OCI-M2 (cell line): Measurements from ENCODE around the gene ST8SIA2.

Source experiments
- DNase-seq: peaks from one replicate; lab custom pipeline; 2025; ENCODE audit not compliant: unreplicated experiment; lab: John Stamatoyannopoulos, UW

The ST8SIA2 gene

DNA sequence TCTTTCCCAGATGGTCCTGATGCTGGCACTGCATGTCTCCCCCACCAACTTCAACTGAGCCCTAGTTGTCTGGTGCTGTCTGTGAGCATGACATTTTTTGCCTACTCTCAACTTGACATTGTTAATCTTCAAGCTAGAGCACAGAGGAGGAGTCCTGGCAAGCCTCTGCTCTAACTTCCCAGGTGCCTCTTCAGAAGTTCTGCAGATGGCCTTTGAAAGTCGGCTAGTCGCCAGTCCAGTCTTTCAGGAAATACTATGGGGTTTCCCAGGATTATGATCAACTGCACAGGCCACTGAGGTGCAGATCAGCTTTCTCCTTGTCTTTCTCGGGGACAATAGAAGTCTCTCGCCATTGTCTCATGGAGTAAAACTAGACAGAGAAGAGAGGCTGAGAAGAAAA, 86.7 kb downstream of the ST8SIA2 start:
- no peak for DNase-seq

DNA sequence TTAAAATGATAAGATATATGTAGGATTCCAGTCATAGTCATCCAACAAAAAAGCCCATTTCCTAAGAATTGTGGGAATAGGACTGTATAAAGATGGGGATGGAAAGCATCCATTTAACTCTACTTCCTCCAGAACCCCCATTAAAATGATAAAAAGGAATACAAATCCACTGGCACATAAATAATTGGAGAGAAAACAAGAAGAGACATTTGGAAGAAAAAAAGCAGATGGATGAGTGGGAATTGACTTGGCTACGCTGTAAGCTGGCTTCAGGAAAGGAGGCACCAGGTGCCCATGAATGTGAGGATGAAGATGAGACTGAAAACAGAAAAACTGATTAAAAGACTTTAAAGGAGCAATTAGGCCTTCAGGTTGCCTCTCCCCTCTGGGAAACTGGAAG, 91.8 kb downstream of the ST8SIA2 start:
- DNase-seq: no peak

DNA sequence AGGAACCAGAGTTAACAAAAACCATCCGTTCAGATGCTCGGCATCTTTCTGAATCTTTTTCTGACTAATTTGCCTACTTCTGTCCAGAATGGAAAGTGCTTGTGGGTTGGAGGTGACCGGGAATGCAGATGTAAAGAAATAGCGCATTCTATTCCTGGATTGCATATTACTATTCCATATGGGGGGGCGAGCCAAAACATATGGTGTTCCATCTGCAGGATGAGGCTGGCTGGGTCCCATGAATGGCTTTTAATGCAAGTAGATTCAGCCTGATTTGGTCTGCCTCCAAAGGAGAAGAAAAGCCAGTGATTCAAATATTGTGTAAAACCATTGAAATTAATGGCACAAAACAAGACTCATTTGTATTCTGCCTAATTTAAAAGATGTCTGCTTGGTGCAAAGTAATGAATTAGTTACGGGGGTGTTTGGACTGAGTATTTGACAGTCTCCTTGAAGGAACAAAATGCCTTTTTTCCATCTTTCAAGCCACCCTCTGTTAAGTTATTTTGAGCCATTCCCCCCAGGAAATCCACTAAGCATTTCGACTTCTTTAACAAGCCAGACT, 99.0 kb downstream of the ST8SIA2 start:
- no peak for DNase-seq

DNA sequence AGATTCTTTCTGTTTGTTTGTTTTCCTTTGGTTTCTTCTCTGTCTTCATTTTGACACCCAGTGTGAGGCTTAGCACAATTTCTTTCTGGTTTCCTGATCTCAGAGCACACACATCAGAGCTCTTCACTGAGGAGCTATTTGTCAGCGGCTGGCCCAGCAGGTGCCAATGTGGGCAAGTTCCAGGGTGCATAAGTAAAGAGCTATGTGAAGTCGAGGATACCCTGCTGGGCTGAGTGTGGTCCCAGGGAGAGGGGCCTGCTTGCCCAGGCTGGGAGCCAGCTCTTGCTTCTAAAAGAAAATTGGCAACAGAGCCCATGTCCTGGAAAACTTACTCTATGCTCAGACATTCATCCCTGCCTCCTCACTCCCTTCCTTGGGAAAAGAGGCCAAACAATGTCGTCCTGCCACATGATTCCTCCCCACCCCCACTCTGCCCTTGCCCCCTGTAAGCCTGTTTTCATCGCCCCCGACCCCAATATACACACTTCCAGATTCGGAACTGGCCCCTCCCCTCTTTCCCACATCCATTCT, 101.2 kb downstream of the ST8SIA2 start:
- DNase-seq: no peak

DNA sequence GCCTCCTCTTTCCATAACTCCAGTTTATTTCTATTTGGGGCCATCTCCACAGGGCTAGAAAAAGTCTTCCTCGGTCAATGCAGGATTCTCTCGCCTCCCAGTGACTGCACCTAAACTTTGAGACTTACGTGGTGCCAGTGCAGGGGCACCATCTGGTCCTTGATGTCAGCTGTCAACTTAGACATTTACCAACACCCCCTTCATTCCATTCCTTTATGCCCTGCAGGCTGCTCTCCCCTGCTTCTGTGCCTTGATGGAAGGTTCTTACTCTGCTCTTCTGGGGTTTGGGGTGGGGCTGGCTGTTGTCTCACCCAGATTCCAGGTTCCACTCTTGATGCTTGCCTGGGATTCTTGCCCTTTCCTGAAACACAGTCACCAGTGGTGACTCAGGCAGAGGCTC, 101.8 kb downstream of the ST8SIA2 start:
- DNase-seq: no peak

DNA sequence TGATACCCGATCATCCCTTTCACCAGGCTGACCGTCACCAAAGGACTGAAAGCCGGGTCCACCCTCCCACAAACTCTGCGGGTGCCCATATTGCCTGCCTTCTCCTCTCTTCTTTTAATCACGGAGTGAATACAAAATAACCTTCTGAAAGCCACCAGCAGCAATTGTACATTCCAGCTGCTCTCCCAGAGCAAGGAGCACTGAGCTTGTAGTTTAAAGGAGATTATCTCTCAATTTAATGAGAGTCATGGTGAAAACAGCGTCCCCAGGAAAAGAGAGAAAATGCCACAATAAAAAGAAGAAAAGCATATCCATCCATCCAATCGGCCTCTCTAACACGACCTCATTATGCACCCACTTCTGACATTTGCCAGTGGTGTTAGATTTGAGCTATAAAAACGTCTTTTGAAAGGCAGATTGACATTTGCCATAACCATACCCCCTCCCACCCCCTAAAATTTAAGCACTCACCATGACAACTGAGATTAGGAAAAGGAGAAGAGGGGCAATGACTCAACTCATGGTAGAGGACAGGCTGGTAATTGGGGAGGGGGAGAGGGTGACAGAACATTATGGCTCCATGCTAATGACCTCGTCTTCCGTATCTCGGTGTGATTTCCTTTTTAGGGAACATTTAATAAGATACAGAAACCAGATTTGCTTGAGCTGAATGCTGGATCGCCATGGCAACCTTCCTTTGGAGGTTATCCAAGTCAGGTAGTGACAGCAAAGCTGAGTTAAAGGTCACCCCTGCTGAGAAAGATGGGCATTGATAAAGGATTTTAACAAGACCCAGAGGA, 106.2 kb downstream of the ST8SIA2 start:
- DNase-seq: no peak

DNA sequence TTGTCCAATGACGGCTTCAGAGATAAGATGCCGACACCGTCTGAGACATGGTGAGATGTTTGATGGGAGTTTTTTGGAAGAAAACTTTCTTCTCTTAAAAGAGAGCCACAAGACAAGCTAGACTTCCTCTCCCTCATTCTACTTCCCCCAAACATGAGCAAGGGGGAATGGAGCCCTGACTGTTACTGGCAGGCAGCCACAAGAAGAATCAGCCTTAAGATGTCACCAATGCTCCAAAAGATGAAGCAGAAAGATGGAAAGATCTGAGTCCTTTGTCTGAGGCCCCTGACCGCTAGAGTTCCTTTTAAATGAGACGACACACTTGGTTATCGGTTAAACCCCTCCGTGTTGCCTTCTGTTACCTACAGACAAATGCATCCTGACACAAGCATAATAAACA, 108.7 kb downstream of the ST8SIA2 start:
- DNase-seq: no peak

DNA sequence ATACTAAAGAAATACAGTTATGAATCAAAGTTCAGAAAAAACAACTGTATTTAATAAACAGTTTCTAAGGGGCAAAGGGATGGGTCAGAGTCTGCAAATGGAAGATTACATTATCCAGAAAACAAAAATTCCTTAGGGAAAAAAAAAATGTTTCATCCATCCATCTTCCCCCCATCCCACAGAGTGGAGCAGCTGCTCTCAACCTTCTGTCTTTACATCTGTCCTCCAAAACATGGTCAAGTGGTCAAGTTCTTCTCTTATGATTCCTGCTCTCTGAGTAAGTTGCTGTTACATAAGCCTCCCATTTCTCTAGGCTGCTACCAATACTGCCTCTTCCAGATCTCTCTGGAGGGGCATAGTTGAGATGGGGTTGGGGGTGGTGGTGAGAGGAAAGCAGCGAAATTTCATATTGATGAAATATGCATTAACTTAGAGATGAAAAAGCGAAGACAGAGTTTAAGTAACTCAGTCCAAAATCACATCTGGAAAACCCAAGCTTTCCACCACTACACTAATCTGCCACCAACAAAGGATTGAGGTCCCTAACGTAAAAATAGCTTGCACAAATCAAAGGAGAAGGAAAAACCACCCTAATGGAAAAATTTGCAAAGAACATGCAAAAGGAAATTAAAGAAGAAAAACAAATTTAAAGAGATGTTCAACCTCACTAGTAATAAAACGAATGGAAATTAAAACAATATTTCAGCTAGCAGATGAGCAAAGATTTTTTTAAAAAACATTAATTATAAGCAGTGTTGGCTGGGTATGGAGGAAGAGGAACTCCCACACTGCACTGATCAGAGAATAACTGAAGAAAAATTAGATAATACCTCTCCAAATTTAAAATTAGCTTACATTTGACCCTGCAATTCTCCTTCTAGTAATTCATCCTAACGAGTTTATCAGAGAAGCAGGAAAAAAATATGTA, 109.5 kb downstream of the ST8SIA2 start:
- DNase-seq: no peak

DNA sequence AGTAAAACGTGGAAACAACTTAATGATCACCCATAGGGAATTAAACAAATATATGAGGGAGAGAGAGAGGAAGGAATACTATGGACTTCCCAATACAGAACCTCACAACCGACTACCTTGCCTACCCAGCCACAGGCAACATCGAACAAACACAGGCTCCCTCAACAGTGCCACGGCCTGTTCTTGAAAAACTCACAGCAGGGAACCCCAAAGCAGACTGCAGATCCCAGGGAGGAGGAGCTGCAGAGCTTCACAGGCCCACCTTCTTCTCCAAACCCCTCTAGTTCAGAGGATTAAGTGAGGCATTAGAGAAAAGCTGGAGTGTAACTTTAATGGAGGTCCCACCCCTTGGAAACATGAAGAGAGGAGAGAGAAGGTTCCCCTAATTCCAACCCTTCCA, 110.2 kb downstream of the ST8SIA2 start:
- no peak for DNase-seq

DNA sequence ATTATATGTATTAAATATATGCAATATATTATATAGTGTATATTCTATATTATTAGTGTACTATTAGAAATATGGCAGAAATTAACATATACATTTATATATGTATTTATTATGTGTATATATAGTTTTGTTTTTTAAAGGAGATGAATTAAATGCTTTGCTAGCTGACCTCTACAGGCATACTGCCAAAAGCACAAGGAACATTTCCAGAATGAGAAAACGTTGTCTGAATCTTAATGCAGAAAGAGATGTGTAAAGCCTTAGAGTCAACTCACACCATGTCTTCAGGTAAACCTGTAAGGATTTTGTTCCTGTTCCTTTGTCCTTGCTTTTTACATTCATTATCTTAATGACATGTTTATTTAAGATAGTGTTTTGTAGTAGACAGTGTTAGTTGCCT, 111.9 kb downstream of the ST8SIA2 start:
- DNase-seq: no peak

DNA sequence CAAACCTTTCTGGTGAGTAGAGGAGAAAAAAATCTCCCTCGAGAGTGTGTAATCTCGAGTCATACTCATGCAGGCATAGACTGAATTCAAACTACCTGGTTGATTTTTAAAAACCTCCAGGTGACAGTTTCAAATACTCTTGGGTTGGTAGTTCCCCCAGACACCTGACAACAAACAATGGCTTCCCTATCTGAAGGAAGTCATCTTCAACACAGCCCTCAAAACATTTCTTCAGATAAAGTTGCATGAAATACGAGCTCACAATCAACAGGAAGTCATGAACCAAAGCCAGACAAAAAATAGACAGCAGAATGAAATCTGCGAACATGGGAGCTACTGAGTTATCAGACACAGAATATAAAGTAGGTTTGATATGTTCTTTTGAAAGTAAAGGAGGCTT, 112.8 kb downstream of the ST8SIA2 start:
- no peak for DNase-seq

DNA sequence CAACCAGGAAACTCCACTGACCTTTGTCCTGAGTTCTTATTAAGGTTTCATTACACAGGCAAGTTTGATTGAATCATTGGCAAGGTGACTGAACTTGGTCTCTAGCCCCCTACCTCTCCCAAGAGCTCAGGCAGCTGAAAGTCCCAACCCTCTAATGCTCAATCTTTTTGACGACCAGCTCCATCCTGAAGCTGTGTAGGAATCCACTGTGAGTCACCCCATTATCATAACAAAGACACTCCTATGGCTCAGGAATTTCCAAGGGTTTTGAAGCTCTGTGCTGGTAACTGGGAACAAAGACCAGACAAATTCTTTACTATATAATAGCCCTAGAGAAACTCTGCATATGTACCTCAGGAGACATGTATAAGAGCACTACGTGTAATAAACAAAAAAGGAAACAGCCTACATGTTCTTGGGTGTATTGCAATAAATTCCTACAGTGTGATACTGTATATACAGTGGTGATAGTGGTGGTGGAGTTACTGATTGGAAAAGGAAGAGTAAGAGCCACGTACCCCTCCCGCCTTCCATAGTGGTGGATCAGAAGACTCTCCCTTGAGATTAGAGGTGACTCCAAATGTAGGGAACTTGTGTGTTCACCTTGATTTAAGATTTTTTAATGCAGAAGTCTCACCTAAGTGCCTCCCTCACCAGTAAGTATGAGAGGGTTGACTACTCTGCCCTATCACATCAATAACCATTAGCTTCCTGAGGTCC, 116.6 kb downstream of the ST8SIA2 start:
- DNase-seq: no peak
